GM19455 (cell line): ENCODE results near the gene MYO16.
"Not testable (repeated sequence)": the region's sequence is repeated elsewhere in the genome, so short reads cannot be mapped to it uniquely, and the experiment has no call there.

ENCODE experiments used
- ATAC-seq: cut with Tn5 transposase; IDR thresholded peaks from one replicate; pipeline ENCODE4 v1.9.1; 2021; ENCODE audit not compliant: unreplicated experiment

MYO16 gene

GRCh38 chr13:108741930-108742329 is 112.5 kb downstream of the MYO16 start:
- no peak for ATAC-seq

GRCh38 chr13:108742701-108743451 is 113.5 kb downstream of the MYO16 start:
- ATAC-seq, result no peak

GRCh38 chr13:108743522-108743921 is 114.1 kb downstream of the MYO16 start:
- ATAC-seq, result no peak

- no peak for ATAC-seq
These were observed 118.4 kb downstream of the MYO16 start for GRCh38 chr13:108747843-108748242.

GRCh38 chr13:108752276-108752675 is 122.9 kb downstream of the MYO16 start:
- ATAC-seq, result no peak

- no peak for ATAC-seq
These were observed 125.7 kb downstream of the MYO16 start for GRCh38 chr13:108755083-108755482.

GRCh38 chr13:108760129-108760528 is 130.7 kb downstream of the MYO16 start:
- ATAC-seq, result no peak

- no peak for ATAC-seq
These were observed 131.1 kb downstream of the MYO16 start for GRCh38 chr13:108760541-108760940.

- ATAC-seq, result no peak
These were observed 138.6 kb downstream of the MYO16 start for GRCh38 chr13:108768035-108768434.

GRCh38 chr13:108769213-108770070 is 140.0 kb downstream of the MYO16 start:
- no peak for ATAC-seq

GRCh38 chr13:108775597-108775996 is 146.2 kb downstream of the MYO16 start:
- ATAC-seq, result no peak

- ATAC-seq, result no peak
These were observed 147.2 kb downstream of the MYO16 start for GRCh38 chr13:108776650-108777049.

GRCh38 chr13:108777421-108778420 is 148.3 kb downstream of the MYO16 start:
- ATAC-seq, result no peak

GRCh38 chr13:108779308-108779707 is 149.9 kb downstream of the MYO16 start:
- no peak for ATAC-seq

- no peak for ATAC-seq
These were observed 151.3 kb downstream of the MYO16 start for GRCh38 chr13:108780706-108781105.

- ATAC-seq, result no peak
These were observed 151.9 kb downstream of the MYO16 start for GRCh38 chr13:108781312-108781711.

GRCh38 chr13:108782480-108782879 is 153.1 kb downstream of the MYO16 start:
- not testable (repeated sequence) for ATAC-seq

GRCh38 chr13:108785844-108786243 is 156.4 kb downstream of the MYO16 start:
- no peak for ATAC-seq

GRCh38 chr13:108786456-108787200 is 157.2 kb downstream of the MYO16 start:
- no peak for ATAC-seq

- ATAC-seq, result no peak
These were observed 158.4 kb downstream of the MYO16 start for GRCh38 chr13:108787700-108788414.
